Stimulated activated CD4-positive, alpha-beta T cell treated with anti-CD3 and anti-CD28 coated beads, Interleukin-15, amount 100 ng/mL, for 24 hours (primary cell): ENCODE data around the gene SLC17A5.
"Not testable (repeated sequence)": the region's sequence is repeated elsewhere in the genome, so short reads cannot be mapped to it uniquely, and the experiment has no call there.

ENCODE experiments used
- DNase-seq: peaks from one replicate; pipeline ENCODE4 v3.0.0-alpha.2; 2020

SLC17A5 gene

GRCh38 chr6:73613806-73614536 lies 39.8 kb downstream of the SLC17A5 start:
- DNase-seq, result no peak

DNA sequence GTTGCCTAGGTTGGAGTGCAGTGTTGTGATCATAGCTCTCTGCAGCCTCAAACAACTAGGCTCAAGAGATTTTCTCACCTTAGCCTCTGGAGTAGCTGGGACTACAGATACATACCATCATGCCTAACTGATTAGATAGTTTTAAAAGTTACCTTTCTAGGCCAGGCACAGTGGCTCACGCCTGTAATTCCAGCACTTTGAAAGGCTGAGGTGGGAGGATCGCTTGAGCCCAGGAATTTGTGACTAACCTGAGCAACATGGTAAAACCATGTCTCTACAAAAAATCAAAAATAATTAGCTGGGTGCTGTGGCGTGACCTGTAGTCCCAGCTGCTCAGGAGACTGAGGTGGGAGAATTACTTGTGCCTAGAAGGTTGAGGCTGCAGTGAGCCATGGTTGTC lies 41.2 kb downstream of the SLC17A5 start:
- DNase-seq, result no peak

GRCh38 chr6:73610444-73611275 lies 43.1 kb downstream of the SLC17A5 start:
- no peak for DNase-seq

DNA sequence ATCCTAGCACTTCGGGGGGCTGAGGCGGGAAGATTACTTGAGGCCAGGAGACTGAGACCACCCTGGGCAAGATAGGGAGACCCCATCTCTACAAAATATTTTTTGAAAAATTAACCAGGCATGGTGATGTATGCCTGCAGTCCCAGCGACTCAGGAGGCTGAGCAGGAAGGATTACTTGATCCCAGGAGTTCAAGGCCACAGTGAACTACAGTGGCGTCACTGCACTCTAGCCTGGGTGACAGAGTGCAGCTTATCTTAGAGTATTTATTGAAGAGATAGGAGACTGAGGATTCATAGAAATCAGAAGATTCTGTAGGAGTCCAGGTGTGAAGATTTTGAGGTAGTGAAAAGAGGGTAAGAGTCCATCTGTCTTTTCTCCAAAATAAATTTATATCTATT lies 45.0 kb downstream of the SLC17A5 start:
- no peak for DNase-seq

DNA sequence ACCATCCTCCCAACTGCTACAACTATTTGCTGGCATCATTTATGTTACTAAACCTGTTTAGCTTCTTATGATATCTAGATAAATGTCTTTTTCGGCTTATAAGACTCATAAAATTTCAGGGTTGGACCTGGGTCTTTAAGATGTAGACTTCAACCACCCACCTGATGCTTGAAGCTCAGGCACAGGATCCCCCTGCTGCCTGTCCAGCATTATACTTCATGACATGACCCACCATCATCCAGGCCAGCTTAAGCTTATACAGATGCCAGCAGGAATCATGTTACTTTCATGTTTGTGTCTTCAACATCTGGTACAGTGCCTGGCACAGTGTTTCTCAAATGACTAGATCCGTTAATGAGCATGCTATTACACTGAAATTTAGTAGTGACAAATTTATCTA lies 47.4 kb downstream of the SLC17A5 start:
- no peak for DNase-seq

- DNase-seq, result no peak
These were observed 49.3 kb downstream of the SLC17A5 start for GRCh38 chr6:73604461-73604860.

GRCh38 chr6:73604020-73604419 lies 49.8 kb downstream of the SLC17A5 start:
- DNase-seq, result no peak

GRCh38 chr6:73586416-73586974 lies 67.3 kb downstream of the SLC17A5 start:
- DNase-seq, result no peak

DNA sequence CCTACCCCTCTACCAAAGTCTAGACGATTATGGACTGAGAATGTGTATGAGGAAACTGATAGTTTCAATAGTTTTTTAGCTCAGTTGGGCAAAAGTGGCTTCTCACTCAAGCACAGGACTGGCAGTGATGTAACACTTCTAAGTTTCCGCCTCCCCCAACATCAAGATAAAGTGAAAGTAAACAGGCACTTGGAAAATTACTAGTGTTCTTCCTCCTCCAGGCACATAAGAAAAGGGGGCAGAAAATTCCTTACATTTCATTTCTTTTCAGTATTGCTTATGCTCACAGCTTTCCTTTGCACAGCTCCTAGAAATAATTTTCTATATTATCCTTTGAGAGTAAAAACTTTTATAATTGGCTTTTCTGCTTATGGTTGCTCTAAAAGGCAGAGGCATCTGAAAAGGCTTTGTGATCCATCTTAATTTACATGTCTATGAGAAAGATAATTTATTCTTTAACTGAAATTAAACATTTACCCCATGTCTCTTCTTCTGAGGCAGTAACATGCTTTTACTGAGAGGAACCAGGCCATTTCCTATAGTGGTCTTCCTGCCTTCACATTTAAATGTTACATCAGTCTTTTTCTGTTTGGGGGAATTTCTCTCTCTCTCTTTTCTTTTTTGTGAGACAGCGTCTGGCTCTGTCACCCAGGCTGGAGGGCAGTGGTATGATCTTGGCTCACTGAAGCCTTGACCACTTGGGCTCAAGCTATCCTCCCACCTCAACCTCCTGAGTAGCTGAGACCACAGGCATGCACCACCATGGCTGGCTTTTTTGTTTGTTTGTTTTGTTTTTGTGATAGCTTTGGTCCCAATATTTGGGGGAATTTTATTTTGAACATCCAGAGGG lies 68.0 kb downstream of the SLC17A5 start:
- DNase-seq, result peak; percentile 39

GRCh38 chr6:73581293-73581692 lies 72.5 kb downstream of the SLC17A5 start:
- DNase-seq, result no peak

GRCh38 chr6:73580247-73581149 lies 73.3 kb downstream of the SLC17A5 start:
- peak; percentile 87 for DNase-seq

- no peak for DNase-seq
These were observed 73.9 kb downstream of the SLC17A5 start for GRCh38 chr6:73579851-73580246.

GRCh38 chr6:73579389-73579788 lies 74.4 kb downstream of the SLC17A5 start:
- no peak for DNase-seq

- no peak for DNase-seq
These were observed 76.1 kb downstream of the SLC17A5 start for GRCh38 chr6:73577676-73578075.

DNA sequence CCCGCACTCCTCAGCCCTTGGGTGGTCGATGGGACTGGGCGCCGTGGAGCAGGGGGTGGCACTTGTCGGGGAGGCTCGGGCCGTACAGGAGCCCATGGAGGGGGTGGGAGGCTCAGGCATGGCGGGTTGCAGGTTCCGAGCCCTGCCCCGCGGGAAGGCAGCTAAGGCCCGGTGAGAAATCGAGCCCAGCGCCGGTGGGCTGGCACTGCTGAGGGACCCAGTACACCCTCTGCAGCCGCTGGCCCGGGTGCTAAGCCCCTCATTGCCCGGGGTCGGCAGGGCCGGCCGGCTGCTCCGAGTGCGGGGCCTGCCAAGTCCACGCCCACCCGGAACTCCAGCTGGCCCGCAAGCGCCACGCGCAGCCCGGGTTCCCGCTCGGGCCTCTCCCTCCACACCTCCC lies 81.3 kb downstream of the SLC17A5 start:
- DNase-seq, result not testable (repeated sequence)

DNA sequence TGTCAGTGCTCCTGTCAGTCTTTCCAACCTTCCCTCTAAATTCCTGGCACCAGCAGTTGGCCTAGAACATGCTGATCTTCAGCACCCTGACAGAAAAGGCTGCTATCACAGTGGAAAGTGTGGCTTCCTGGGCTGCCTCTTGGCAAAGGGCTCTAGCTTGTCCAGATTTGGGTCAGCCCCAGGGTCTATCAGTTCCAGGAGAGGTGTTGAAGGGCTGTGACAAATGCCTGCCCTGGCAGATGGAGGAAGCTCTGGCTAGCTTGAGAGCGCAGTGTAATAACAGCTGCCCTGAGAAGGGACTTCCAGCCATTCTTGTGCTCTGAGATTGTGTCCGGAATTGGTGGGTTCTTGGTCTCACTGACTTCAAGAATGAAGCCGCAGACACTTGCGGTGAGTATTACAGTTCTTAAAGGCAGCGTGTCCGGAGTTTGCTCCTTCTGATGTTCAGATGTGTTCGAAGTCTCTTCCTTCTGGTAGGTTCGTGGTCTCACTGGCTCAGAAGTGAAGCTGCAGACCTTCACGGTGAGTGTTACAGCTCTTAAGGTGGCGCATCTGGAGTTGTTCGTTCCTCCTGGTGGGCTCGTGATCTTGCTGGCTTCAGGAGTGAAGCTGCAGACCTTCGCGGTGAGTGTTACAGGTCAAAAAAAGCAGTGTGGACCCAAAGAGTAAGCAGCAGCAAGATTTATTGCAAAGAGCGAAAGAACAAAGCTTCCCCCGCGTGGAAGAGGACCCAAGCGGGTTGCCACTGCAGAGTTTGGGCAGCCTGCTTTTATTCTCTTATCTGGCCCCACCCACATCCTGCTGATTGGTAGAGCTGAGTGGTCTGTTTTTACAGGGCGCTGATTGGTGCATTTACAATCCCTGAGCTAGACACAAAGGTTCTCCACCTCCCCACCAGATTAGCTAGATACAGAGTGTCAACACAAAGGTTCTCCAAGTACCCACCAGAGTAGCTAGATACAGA lies 82.3 kb downstream of the SLC17A5 start:
- not testable (repeated sequence) for DNase-seq

GRCh38 chr6:73569121-73569520 lies 84.7 kb downstream of the SLC17A5 start:
- no peak for DNase-seq

- no peak for DNase-seq
These were observed 86.7 kb downstream of the SLC17A5 start for GRCh38 chr6:73566954-73567591.

- DNase-seq, result not testable (repeated sequence)
These were observed 87.3 kb downstream of the SLC17A5 start for GRCh38 chr6:73566486-73566871.
